HepG2 (cell line): Measurements from ENCODE around the gene ABCA13.

ENCODE experiments used
- FOXP1 ChIP-seq, 2 experiments: fragments of 450-650 bp in 1 of 2; IDR thresholded peaks; 2 replicates each; pipeline ENCODE4 v1.6.1; 2017 to 2018; ENCODE audit warnings: antibody characterized with exemption in 1 of 2
- HDAC6 ChIP-seq: fragments of 200-600 bp; sonication (generic); IDR thresholded peaks from 2 replicates; pipeline ENCODE4 v1.7.0; 2017; ENCODE audit warnings: mild to moderate bottlenecking, antibody characterized with exemption, low read length, low read depth
- NPAS2 ChIP-seq: sonication (generic); formaldehyde crosslinking; IDR thresholded peaks from 2 replicates; pipeline ENCODE4 v1.8.0; 2022; ENCODE audit warnings: mild to moderate bottlenecking, missing genetic modification reagents, borderline replicate concordance
- NR1H2 ChIP-seq: sonication (generic); formaldehyde crosslinking; IDR thresholded peaks from 2 replicates; pipeline ENCODE4 v1.8.1; 2022; ENCODE audit warnings: low read depth, missing genetic modification reagents, borderline replicate concordance
- RNF2 ChIP-seq: fragments of 450-650 bp; conservative IDR thresholded peaks from 2 replicates; pipeline ENCODE4 v1.6.1; 2016; ENCODE audit warnings: low read depth
- SIN3B ChIP-seq: fragments of 150-350 bp; IDR thresholded peaks from 2 replicates; pipeline ENCODE4 v1.6.1; 2014; ENCODE audit warnings: low read length
- STAT5B ChIP-seq: sonication (generic); formaldehyde crosslinking; IDR thresholded peaks from 2 replicates; pipeline ENCODE4 v1.4.0; 2020; ENCODE audit warnings: missing genetic modification reagents
- TAF1 ChIP-seq: sonication (generic); formaldehyde crosslinking; IDR thresholded peaks from 2 replicates; pipeline ENCODE4 v1.4.0; 2020; ENCODE audit warnings: missing genetic modification reagents
- U2AF2 ChIP-seq: fragments of 200-400 bp; formaldehyde crosslinking; IDR thresholded peaks from 2 replicates; pipeline ENCODE4 v1.6.1; 2017; ENCODE audit warnings: low read depth, mild to moderate bottlenecking, low read length
- ZNF326 ChIP-seq: sonication (generic); formaldehyde crosslinking; IDR thresholded peaks from 2 replicates; pipeline ENCODE4 v1.4.0; 2020; ENCODE audit warnings: missing genetic modification reagents, borderline replicate concordance
- TF ChIP-seq, protein P1 (sequence below): sonication (generic); formaldehyde crosslinking; IDR thresholded peaks from 2 replicates; pipeline ENCODE4 v1.5.0; 2020; ENCODE audit warnings: mild to moderate bottlenecking, missing genetic modification reagents, moderate library complexity
- TF ChIP-seq, protein P2 (sequence below): IDR thresholded peaks from 2 replicates; pipeline ENCODE4 v1.6.1; 2016; ENCODE audit warnings: missing compliant biosample characterization, missing genetic modification reagents, borderline replicate concordance

DNA sequence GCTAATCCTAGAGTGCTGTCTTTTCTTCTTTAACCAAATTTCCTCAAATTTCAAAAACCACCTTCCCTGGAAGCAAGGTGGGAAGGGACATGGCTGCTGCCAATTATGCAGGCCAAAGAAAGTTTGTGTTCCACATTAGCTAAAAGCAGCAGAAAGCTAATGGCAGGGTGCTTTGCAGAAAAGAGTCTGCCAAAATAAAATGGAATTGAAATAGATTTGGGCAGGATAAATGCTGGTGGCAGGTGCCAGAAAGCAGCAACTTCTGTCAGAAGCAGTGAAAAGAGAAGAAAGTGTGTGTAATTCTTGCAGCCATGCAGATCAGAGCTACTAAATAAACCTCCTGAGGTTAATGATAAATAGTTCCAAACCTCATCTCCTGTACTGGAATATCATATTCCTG lies 275.5 kb downstream of the ABCA13 start:
- no peak for TF ChIP-seq STAT5B (CRISPR knock-in tag)
- no peak for TF ChIP-seq SIN3B
- TF ChIP-seq TAF1 (CRISPR knock-in tag), result no peak
- TF ChIP-seq, protein P1, sequence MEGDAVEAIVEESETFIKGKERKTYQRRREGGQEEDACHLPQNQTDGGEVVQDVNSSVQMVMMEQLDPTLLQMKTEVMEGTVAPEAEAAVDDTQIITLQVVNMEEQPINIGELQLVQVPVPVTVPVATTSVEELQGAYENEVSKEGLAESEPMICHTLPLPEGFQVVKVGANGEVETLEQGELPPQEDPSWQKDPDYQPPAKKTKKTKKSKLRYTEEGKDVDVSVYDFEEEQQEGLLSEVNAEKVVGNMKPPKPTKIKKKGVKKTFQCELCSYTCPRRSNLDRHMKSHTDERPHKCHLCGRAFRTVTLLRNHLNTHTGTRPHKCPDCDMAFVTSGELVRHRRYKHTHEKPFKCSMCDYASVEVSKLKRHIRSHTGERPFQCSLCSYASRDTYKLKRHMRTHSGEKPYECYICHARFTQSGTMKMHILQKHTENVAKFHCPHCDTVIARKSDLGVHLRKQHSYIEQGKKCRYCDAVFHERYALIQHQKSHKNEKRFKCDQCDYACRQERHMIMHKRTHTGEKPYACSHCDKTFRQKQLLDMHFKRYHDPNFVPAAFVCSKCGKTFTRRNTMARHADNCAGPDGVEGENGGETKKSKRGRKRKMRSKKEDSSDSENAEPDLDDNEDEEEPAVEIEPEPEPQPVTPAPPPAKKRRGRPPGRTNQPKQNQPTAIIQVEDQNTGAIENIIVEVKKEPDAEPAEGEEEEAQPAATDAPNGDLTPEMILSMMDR (CRISPR knock-in tag), result no peak
- TF ChIP-seq NPAS2 (CRISPR knock-in tag), result no peak
- TF ChIP-seq U2AF2, result no peak
- no peak for TF ChIP-seq ZNF326 (CRISPR knock-in tag)
- TF ChIP-seq FOXP1 (IDR thresholded peaks at IDR 0.05), result no peak
- no peak for TF ChIP-seq FOXP1 (CRISPR knock-in tag; IDR thresholded peaks at IDR 0.05)
- TF ChIP-seq NR1H2, result no peak
- TF ChIP-seq, protein P2, sequence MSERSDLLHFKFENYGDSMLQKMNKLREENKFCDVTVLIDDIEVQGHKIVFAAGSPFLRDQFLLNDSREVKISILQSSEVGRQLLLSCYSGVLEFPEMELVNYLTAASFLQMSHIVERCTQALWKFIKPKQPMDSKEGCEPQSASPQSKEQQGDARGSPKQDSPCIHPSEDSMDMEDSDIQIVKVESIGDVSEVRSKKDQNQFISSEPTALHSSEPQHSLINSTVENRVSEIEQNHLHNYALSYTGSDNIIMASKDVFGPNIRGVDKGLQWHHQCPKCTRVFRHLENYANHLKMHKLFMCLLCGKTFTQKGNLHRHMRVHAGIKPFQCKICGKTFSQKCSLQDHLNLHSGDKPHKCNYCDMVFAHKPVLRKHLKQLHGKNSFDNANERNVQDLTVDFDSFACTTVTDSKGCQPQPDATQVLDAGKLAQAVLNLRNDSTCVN, result no peak
- TF ChIP-seq HDAC6, result no peak
- TF ChIP-seq RNF2, result no peak
